ENCODE results near the gene TRIM40.
"Not testable (repeated sequence)": the region's sequence is repeated elsewhere in the genome, so short reads cannot be mapped to it uniquely, and the experiment has no call there.

TRIM40 gene

DNA sequence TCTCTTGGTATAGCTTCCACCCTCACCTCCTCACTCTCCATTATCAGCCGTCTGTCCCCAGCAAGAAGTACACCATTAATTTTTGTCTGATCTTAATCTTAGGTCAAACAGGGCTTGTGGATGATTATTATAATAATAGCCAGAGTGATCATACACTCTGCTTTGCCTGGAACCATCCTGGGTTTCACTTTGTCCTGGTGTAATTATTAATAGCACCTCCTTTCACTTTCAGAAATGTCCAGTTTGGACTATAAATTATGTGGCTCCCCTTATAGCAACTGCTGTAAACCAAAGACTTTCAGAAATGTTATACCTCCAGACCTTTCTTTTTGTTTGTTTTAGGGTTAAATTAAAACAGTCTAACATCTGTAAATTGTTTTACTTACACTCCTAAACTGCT is 22.1 kb upstream of the TRIM40 start:
- DNase-seq = no peak

DNA sequence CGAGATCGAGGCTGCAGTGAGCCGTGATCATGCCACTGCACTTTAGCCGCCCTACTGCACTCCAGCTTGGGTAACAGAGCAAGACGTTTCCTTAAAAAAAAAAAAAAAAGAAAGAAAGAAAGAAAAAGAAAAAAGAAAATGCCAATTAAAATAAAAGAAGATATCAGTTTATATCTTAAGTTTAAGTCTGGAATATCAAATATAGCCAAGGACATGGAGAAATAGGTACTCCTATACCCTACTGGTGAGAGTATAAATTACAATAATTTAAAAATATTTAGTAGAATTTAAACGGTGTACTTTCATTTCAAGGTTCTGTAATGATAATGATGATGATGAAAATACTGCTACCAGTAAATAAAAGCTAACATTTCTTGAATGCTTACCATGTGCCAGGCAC is 19.2 kb upstream of the TRIM40 start:
- DNase-seq = no peak

DNA sequence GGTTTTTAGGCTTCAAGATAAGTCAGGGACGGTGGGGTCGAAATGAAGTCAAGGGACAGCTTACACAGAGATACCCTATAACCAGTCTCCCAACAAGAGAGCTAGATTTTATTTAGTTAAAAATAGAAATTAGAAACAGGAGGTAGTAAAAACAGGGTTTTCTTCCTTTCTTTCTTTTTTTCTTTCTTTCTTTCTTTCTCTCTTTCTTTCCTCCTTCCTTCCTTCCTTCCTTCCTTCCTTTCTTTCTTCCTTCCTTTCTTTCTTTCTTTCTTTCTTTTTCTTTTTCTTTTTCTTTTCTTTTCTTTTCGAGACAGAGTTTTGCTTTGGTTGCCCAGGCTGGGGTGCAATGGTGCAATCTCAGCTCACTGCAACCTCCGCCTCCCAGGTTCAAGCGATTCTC is 17.2 kb upstream of the TRIM40 start:
- DNase-seq = not testable (repeated sequence)

DNA sequence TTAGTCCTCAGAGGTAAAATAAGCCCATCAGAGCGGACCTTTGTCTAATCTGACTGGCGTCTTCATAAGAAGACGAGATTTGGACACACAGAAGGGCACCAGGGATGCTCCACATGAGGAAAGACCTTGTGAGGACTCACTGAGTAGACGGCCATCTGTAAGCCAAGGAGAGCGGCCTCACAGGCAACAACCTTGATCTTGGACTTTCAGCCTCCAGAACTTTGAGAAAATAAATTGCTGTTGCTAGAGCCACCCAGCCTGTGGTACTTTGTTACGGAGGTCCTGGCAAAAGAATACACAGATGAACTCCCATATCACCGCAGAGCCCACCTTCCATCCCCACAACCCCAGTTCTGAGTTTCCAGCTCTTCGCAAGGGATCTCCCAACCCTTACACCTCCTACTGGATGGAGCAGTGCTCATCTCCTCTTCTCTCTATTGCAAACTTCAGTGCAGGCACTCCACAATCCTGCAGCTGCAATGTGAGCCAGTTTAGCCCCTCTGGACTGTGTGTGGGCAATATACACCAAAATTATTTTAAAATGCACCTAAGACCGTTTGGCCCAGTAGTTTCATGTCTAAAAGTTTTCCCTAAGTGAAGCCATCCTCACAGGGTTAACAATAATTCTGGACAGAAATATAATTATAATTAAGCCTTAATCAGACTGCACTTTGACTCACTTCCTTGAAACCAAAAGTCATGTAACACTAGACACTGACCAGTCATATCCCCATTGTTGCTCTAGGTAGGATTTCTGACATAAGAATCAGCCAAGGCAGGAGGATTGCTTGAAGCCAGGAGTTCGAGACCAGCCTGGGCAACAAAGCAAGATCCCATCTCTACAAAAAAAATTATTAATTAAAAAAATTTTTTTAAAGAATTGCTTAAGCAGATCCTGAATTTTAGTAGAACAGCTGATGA is 14.2 kb upstream of the TRIM40 start:
- DNase-seq = no peak

DNA sequence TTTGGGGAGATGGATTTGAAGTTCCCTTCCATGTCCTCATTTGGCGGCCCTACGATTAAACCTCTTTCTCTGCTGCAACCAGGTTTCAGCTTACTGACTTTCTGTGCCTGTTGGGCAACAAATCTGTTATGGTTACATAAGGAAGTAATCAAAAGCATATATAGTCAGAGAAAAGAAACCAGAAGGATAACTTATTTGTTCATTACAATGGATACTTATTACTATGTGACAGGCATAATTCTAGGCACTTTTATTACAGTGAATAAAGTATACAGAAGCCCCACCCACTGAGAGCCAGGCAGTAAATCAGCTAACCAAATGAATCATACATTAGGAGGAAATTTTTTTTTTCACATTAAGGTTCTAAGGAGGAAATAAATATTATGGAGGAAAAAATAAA is 13.4 kb upstream of the TRIM40 start:
- DNase-seq = no peak

DNA sequence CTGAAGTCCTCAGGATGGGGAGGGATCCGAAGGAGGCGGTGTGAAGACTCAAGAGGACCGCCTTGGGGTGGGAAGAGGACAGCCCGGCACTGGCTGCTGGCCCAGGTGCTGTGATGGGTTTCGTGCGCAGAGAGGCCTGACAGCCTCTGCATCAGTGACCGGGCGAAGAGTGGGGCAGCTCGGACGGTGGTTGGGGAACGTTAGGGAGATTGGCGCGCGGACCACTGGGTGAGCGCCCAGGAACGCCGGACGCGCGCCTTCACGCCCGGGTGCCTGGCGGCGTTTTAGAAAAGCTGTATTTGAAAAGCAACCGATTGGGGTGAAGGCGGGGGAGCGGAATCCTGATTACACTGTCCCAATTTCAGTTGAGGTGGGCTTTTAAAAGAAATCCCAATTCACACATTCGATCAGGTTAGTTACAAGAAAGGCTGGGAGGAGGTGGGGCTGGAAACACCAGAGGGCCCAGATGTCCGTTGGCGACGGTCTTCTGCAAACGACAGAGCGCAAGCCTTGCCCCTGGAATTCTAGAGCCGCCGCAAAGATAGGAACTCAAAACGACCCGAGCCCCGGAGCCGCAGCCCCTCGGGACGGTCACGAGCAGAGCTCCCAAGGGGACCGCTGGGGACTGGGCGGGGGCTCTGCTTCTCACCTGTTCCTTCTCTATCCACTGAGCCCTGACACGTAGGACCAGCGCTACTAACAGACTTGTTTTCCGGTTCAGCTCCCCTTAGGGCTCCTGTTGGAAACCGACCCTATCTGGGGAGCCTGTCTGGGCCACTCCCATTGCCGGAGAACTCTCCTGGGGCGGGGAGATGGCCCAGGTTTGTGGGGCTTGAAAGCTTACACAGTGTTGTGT is 8.5 kb upstream of the TRIM40 start:
- no peak for DNase-seq

DNA sequence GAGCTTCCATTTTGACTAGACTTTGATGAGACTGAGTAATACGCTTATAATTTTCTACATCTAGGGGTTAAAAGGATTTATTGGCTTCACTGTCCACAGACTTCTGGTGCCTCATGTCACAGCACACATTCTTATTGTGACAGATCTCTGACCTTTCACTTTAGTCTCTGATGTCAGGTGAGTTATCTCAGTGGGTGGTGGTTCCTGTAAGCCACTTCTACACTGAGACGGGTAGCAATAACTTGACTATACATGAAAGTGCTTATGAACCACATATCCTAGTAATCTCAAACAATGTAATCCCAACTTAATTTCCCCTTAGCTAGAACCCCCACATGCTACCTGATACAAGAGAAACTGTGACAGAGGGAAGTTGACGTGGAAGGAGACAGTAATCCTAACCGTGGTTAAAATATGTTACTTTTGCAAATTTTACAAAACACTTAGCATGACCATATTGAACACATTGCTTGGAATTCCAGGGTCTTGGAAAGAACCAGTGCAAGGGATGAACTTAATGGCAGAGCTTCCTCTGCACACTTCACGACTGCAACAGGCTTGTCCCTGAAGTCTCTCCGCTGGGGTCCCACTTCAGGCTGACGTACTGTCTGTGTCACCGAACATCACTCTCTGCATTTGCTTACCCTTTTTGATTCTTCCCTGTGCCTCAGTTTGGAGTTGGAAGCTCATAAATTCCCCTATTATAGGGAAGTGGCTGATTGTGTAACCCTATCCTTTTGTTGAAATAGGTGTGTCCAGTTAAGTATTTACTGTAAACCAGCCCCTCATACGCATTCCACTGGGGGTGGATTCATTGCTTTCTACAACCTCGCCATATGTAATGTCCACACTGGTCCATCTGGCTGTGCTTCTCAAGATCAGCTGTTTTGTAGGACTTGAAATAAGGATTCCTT is 6.4 kb upstream of the TRIM40 start:
- DNase-seq = no peak

DNA sequence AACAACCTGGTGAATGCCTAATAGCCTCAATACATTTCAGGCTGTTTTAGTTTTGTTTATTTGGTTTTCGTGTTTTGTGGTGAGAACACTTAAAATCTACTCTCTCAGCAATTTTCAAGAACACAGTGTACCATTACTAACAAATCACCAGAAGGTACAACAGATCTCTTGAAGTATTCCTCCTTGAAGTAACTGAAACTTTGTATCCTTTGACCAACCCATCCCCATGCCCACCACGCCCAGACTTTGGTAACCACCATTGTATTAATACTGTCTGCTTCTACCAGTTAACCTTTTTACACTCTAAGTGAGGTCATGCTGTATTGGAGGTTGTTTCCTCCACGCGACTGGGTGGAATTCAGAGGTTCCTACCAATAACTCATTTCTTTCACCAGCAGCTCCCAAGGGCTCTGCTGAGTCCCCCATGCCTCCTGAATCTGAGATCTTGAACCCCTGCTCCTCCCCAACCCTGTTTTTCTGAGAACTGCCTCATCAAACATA is 5.7 kb upstream of the TRIM40 start:
- DNase-seq = no peak

DNA sequence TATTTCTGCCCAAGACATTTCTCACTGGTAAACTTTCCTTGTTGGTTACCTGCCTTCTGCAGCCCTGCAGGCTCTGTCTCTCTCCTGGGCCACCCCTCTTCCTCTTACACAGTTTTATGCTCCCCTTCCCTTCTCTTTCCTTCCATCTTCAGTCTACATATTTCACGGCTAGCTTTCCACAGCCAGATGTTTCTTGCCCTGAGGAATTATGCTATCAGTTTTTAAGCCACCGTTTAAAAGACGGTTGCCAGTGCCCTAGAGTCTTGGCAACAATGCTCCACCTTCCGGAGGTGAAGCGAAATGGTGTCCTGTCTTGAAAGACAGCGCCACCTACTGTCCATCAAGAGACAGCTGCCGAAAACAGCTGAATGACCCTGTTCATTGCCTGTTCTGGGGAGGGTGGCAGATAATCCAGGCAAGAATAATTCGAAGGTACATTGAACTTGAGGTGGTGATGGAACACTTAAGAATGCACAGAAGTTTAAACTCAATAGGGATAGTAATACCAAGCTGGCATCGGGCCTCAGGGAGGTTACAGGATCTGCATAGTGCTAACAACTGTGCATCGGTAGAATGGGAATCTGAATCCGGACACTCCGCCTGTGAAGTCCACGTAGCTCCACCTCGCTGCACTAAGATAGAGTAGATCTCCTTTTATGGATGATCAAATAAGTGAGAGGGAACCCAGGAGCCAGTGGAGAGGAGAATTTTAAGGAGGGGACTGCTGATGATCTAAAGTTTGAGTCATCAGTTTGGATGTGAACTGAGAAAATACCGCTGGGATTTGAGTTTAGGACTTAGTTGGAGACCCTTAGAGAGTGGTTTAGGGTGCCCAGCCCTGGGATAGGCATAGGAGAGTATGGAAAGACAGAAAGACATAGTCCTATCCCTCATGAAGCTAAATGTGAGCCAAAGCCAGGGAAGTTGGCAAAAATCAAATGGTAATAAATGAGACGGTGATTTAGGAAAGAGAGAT is 4.8 kb upstream of the TRIM40 start:
- DNase-seq = peak; percentile 85

DNA sequence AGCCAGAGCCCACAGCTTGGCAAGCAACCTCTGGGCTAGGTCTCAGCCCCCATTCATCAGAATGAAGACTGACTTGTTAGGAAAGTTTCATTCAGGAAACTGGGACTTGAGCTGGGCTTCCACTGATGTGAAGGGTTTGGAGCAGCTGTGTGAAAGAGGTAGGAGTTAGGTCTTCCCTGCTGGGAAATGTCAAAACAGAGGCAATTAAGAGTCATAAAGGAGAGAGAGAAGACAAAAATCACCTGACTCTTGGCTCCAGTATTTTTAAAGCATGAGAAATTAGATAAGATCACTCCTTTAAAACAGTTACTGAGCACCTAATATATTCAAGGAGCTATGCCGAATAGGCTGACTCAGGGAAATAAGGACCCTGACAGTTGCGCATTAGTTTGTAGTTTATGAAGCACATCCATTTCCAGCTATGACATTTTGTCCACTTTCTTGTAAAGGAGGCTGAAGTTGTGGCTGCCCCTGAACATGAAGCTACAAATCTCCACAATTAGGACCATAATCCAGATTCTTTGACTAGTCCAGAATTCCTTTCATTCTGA is 3.9 kb upstream of the TRIM40 start:
- DNase-seq = no peak

DNA sequence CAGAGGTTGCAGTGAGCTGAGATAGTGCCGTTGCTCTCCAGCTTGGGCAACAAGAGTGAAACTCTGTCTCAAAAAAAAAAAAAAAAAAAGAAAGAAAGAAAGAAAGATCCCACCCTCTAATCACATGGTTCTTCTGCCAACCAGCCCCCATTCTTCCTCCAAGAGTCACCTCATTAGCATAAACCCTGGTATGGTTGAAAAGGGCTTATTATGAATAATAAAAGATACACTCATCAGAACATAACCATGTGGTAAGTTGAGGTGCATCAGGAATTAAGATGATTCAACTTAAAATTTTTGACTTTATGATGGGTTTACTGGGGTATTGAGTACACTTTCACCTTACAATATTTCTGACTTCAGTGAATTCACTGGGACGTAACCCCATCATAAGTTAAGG is 793 bp upstream of the TRIM40 start:
- DNase-seq = no peak

DNA sequence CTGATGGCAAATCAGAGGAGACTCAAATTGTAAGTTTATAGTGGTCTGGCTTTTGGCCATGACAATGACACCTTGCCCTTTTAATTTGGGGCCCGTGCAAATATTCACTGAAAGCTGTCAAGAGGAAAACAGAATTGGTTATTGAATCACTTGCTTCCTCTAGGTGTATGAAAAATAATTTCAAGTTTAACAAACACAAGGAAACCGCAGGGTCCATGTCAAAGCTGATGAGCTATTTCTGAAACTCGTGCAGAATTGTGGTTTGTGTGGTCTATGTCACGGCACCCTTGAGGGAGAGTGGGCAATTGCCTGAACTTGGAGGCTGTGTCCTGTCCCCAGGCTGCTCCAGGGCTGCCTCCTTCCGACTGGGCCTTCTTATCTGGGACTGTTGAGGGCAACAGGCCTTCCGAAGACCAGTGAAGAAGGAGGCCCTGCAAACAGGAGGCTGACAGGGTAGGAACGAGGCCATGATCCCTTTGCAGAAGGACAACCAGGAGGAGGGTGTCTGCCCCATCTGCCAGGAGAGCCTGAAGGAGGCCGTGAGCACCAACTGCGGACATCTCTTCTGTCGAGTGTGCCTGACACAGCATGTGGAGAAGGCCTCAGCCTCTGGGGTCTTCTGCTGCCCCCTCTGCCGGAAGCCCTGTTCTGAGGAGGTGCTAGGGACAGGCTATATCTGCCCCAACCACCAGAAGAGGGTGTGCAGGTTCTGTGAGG is 788 bp downstream of the TRIM40 start:
- DNase-seq = no peak

DNA sequence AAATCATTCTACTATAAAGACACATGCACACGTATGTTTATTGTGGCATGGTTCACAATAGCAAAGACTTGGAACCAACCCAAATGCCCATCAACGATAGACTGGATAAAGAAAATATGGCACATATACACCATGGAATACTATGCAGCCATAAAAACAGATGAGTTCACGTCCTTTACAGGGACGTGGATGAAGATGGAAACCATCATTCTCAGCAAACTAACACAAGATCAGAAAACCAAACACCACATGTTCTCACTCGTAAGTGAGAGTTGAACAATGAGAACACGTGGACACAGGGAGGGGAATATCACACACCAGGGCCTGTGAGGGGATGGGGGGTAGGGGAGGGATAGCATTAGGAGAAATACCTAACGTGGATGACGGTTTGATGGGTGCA is 4.3 kb downstream of the TRIM40 start:
- DNase-seq = not testable (repeated sequence)

DNA sequence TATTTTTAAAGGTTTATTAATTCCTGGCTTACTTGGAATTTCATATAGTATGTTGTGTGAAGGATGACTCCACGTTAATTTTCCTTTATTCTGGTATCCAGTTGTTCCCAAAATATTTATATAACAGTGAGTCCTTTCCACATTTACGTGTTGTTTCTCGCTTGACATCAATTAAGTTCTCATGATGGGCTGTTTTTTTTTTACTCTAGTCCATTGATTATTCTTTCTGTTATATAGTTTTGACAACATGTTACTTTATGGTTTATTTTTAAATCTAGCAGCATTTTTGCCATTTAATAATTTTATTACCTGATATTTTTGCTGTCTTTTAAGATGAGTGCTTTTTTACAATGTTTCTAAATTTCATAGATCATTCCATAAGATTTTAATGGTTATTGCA is 6.7 kb downstream of the TRIM40 start:
- DNase-seq = no peak

DNA sequence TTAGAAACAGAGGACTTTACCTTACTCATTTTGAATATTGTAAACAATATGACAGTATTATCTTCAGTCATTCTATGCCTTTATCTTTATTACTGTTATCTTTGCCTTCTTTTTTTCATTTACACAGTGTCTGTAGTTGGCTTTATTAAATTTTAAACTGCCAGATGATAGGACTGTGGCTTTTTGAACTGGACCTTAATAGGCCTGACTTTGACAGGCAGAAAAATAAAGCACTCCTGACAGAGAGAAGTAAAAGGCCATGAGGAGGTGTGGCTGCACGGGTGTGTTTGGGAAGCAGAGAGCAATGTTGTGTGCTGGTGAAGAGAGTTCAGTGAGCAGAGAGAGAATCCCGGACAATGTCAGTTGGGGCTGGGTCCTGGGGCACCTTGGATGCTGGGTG is 7.8 kb downstream of the TRIM40 start:
- DNase-seq = no peak

DNA sequence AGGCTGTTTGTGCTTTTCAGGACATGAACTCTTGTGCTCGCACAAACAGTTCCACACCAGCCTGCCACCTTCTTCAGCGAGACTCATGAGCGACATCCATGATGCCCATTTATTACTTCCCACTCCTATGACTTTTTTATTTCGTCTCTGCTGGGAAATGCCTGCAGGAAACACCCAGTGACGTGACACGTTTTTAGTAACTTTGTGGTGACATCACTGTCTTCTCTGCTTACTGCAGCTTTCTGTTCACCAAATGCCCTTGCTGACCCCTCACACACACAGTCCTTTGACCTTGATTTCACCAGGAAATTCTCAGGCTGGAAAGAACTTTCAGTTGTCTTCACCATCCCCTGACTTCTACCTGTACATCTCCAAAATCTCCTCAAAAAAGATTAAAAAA is 8.9 kb downstream of the TRIM40 start:
- DNase-seq = no peak

DNA sequence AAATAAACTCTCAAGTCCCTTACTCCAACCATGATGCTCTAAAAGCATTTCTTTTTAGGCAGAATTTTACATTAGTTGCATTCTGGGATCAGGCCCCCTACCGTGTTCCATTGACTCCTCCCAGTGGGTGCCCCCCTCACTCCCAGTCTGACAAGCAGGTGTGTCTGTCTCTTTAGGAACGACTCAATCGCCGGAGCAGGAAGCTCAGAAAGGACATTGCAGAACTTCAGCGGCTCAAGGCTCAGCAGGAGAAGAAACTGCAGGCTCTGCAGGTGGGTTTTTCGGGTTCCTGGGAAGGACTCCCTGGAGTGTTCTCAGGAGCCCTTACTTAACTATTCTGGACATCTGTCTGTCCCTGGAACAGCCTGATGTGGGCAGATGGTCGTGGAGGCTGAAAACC is 9.9 kb downstream of the TRIM40 start:
- no peak for DNase-seq

DNA sequence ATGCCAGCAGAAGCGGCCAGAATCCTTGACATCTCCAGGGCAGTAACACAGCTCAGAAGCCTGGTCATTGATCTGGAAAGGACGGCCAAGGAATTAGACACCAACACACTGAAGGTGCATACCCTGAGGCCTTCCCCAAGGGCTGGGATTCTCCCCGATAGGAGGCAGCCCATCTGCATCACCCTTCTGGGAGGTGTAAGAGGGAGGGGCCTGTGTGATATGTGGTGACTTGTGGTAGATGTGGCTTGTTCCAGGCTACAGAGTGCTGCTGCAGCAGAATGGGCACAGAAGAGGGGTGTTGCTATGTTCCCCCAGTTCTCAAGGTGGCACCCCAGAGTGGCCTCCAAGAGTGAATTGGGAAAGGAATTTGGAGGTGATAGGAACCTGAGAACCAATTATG is 11.2 kb downstream of the TRIM40 start:
- no peak for DNase-seq

DNA sequence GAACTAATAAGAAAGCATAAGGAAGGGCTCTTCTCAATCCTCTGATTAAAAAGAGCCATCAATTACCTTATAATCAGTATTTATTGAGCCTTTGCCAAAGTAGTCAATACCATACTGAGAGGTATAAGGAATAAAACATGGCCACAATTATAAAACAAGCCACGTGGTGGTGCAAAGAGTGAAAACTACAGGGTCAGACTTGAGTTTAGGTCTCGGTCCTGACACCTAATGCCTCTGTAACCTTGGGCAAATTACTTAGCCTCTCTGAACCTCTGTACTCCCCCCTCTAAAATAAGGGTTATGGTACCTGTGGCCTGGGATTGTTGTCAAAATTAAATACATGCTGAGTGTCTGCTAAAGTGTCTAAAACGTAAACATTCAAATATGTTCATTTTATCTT is 13.3 kb downstream of the TRIM40 start:
- no peak for DNase-seq

DNA sequence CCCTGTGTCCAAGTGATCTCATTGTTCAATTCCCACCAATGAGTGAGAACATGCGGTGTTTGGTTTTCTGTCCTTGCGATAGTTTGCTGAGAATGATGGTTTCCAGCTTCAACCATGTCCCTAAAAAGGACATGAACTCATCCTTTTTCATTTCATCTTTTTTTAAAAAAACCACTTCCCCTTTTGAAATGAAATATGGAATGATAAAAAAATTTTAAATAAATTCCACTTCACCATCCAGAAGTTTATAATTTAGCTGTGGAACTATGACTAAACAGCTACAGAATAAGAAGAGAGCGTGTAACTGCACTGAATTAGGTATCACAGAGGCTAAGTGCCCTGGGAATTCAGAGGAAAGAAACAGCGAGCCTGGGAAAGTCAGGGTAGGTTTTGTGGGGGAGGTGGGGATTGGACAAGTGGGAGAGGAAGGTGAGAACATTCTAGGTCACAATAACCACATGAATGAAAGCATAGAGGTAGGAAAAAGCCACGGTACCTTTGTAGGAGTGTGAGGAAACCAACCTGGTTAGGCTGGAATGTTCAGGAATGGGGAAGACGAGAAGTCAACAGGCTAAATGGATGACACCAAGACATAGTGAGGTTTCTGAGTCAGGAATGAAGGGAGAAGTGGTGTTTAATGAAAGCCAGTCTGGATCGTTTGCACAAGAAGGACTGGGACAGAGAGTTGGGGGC is 14.1 kb downstream of the TRIM40 start:
- no peak for DNase-seq

Data from CD4-positive, alpha-beta T cell treated with Interleukin-10 for 1 hour (primary cell).